ENCODE measurements around the gene CRIP2.

Gene CRIP2

GRCh38 chr14:105430042-105430441 lies 44.6 kb upstream of the CRIP2 start:
- no peak for DNase-seq (ENCODE audit: low read depth)
- TF ChIP-seq, protein P1, sequence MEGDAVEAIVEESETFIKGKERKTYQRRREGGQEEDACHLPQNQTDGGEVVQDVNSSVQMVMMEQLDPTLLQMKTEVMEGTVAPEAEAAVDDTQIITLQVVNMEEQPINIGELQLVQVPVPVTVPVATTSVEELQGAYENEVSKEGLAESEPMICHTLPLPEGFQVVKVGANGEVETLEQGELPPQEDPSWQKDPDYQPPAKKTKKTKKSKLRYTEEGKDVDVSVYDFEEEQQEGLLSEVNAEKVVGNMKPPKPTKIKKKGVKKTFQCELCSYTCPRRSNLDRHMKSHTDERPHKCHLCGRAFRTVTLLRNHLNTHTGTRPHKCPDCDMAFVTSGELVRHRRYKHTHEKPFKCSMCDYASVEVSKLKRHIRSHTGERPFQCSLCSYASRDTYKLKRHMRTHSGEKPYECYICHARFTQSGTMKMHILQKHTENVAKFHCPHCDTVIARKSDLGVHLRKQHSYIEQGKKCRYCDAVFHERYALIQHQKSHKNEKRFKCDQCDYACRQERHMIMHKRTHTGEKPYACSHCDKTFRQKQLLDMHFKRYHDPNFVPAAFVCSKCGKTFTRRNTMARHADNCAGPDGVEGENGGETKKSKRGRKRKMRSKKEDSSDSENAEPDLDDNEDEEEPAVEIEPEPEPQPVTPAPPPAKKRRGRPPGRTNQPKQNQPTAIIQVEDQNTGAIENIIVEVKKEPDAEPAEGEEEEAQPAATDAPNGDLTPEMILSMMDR (conservative IDR thresholded peaks at IDR 0.05; ENCODE audit: low read depth, low read length): no peak
- H3K4me3 ChIP-seq (ENCODE audit: low read depth, low read length): no peak overlapping the region

DNA sequence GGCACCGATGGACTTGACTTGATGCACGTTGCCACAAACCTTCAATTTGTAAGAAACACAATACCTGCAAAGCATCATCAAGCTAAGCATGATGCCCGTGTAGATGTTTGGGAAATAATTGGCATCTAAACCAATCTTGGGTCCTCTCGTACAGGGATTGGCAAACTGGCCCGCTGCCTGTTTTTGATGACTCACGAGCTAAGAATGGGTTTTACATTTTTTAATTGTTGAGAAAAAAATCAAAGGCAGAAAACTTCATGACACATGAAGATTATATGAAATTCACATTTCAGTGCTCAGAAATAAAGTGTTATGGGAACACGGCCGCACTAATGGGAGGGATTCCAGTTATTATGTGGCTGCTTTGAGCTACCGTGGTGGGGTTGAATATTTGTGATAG lies 44.1 kb upstream of the CRIP2 start:
- TF ChIP-seq, protein P1 (conservative IDR thresholded peaks at IDR 0.05; ENCODE audit: low read depth, low read length): no peak
- peak; percentile 72 for DNase-seq (ENCODE audit: low read depth)
- H3K4me3 ChIP-seq (ENCODE audit: low read depth, low read length): no peak overlapping the region

GRCh38 chr14:105431256-105431655 lies 43.4 kb upstream of the CRIP2 start:
- TF ChIP-seq, protein P1 (conservative IDR thresholded peaks at IDR 0.05; ENCODE audit: low read depth, low read length): no peak
- H3K4me3 ChIP-seq (ENCODE audit: low read depth, low read length): no peak overlapping the region
- no peak for DNase-seq (ENCODE audit: low read depth)

- no peak for DNase-seq (ENCODE audit: low read depth)
- TF ChIP-seq, protein P1 (conservative IDR thresholded peaks at IDR 0.05; ENCODE audit: low read depth, low read length): no peak
- no peak overlapping the region for H3K4me3 ChIP-seq (ENCODE audit: low read depth, low read length)
These were observed 42.0 kb upstream of the CRIP2 start for GRCh38 chr14:105432657-105433056.

- TF ChIP-seq, protein P1 (conservative IDR thresholded peaks at IDR 0.05; ENCODE audit: low read depth, low read length): no peak
- H3K4me3 ChIP-seq (ENCODE audit: low read depth, low read length): no peak overlapping the region
- no peak for DNase-seq (ENCODE audit: low read depth)
These were observed 41.4 kb upstream of the CRIP2 start for GRCh38 chr14:105433161-105433605.

- H3K4me3 ChIP-seq (ENCODE audit: low read depth, low read length): no peak overlapping the region
- TF ChIP-seq, protein P1 (conservative IDR thresholded peaks at IDR 0.05; ENCODE audit: low read depth, low read length): no peak
- DNase-seq (ENCODE audit: low read depth): no peak
These were observed 38.2 kb upstream of the CRIP2 start for GRCh38 chr14:105436402-105436801.

GRCh38 chr14:105436891-105437722 lies 37.5 kb upstream of the CRIP2 start:
- DNase-seq (ENCODE audit: low read depth): no peak
- TF ChIP-seq, protein P1 (conservative IDR thresholded peaks at IDR 0.05; ENCODE audit: low read depth, low read length): no peak

More at GRCh38 chr14:105436891-105437722, 37.5 kb upstream of the CRIP2 start:
- H3K4me3 ChIP-seq (ENCODE audit: low read depth, low read length): no peak overlapping the region

Measured in choroid plexus epithelial cell (primary cell).